ENCODE results near the gene CS.

DNA sequence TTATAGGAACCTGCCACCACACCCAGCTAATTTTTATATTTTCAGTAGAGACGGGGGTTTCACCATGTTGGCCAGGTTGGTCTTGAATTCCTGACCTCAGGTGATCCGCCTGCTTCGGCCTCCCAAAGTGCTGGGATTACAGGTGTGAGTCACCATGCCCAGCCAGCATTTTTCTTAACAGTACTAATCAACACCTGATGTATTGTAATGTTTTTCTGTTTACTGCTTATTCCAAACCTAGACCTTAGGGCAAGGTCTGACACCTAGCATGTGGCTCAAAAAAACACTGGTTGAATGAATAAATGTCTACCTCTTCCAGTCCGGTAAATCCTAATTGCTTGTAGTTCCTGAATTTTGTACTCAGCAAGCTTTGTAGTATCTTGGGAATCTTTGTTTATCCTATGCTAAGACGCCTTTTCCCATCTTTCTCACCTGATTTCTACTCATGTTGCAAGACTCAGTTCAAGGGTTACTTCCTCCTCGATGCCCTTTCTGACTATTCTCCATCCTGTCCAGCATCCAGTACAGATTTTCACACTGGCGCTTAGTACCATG lies 30.9 kb upstream of the CS start:
- TF ChIP-seq, protein P1, sequence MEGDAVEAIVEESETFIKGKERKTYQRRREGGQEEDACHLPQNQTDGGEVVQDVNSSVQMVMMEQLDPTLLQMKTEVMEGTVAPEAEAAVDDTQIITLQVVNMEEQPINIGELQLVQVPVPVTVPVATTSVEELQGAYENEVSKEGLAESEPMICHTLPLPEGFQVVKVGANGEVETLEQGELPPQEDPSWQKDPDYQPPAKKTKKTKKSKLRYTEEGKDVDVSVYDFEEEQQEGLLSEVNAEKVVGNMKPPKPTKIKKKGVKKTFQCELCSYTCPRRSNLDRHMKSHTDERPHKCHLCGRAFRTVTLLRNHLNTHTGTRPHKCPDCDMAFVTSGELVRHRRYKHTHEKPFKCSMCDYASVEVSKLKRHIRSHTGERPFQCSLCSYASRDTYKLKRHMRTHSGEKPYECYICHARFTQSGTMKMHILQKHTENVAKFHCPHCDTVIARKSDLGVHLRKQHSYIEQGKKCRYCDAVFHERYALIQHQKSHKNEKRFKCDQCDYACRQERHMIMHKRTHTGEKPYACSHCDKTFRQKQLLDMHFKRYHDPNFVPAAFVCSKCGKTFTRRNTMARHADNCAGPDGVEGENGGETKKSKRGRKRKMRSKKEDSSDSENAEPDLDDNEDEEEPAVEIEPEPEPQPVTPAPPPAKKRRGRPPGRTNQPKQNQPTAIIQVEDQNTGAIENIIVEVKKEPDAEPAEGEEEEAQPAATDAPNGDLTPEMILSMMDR (IDR thresholded peaks at IDR 0.05): no peak
- TF ChIP-seq POLR2A (IDR thresholded peaks at IDR 0.05): no peak

Data from esophagus squamous epithelium (tissue), 4 donors.